IPS DF 6.9 (cell line): ENCODE results near the gene DZIP3.

ENCODE experiments used
- DNase-seq: peaks from one replicate; pipeline ENCODE4 v3.0.0-alpha.2; 2013; ENCODE audit warnings: low read depth, low spot score
- H3K27ac ChIP-seq: one replicate; pipeline ENCODE4 v1.5.1; 2013; ENCODE audit warnings: low read length, control low read depth
- H3K27me3 ChIP-seq: 2 replicates; pipeline ENCODE4 v1.6.1; 2013; ENCODE audit warnings: mild to moderate bottlenecking, low read length; ENCODE audit not compliant: control insufficient read depth, insufficient read depth
- H3K36me3 ChIP-seq: 2 replicates; pipeline ENCODE4 v1.6.1; 2013; ENCODE audit warnings: low read length; ENCODE audit not compliant: control insufficient read depth, insufficient read depth
- H3K4me1 ChIP-seq: 2 replicates; pipeline ENCODE4 v1.6.1; 2013; ENCODE audit warnings: low read length; ENCODE audit not compliant: control insufficient read depth, insufficient read depth
- H3K4me3 ChIP-seq: 2 replicates; pipeline ENCODE4 v1.5.1; 2013; ENCODE audit warnings: mild to moderate bottlenecking, low read length
- H3K9me3 ChIP-seq: 2 replicates; pipeline ENCODE4 v1.6.1; 2013; ENCODE audit warnings: low read length, inconsistent platforms; ENCODE audit not compliant: control insufficient read depth, insufficient read depth
- WGBS: extraction: QIAGEN DNeasy Blood & Tissue Kit; methylation state at CpG from one replicate; pipeline ENCODE4 v1.1.7; 2013; ENCODE audit warnings: mixed read lengths, missing lambda C conversion rate; ENCODE audit not compliant: insufficient read length, insufficient coverage; 5-methylcytosine and 5-hydroxymethylcytosine counted together

DZIP3 gene

DNA sequence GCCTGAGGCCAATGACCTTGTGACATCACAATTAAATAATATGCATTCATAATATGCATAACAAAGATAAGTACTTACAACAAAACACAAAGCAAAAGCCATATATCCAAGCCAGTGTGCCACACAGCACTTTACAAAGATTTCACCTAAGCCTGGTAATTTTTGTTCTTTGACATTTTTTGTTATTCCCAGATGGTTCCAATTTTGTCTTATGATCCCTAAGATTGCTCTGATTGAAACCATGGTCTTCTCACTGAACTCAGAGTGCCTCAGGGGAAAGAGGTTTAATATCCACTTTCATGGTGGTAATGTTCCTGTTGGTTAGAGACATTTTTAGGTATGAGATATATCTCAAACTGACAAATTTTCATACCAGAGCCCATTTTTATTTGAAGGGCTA, 138.6 kb downstream of the DZIP3 start:
- Histone ChIP-seq H3K27me3 (no peaks in the 10 kb centered on the region), H3K9me3 (no peaks in the 10 kb centered on the region), H3K27ac (no peak overlapping the region), H3K4me1 (no peaks in the 10 kb centered on the region), H3K4me3 (no peak overlapping the region), H3K36me3 (no peaks in the 10 kb centered on the region)
- no peak for DNase-seq

GRCh38 chr3:108728934-108729333, 139.4 kb downstream of the DZIP3 start:
- no peak overlapping the region for H3K4me3 ChIP-seq
- no peaks in the 10 kb centered on the region for H3K36me3 ChIP-seq
- H3K27me3 ChIP-seq = no peaks in the 10 kb centered on the region
- H3K9me3 ChIP-seq = no peaks in the 10 kb centered on the region
- no peak overlapping the region for H3K27ac ChIP-seq
- no peak for DNase-seq
- H3K4me1 ChIP-seq = no peaks in the 10 kb centered on the region
- no CpG with 5 or more reads among the region's 1 CpG for WGBS

GRCh38 chr3:108736821-108737220, 147.3 kb downstream of the DZIP3 start:
- no peaks in the 10 kb centered on the region for H3K36me3 ChIP-seq
- no CpG with 5 or more reads among the region's 6 CpGs for WGBS
- no peaks in the 10 kb centered on the region for H3K4me1 ChIP-seq
- H3K9me3 ChIP-seq = no peaks in the 10 kb centered on the region
- H3K4me3 ChIP-seq = no peak overlapping the region
- no peak for DNase-seq
- no peak overlapping the region for H3K27ac ChIP-seq
- H3K27me3 ChIP-seq = no peaks in the 10 kb centered on the region

- Histone ChIP-seq H3K4me1 (no peaks in the 10 kb centered on the region), H3K4me3 (no peak overlapping the region), H3K27me3 (no peaks in the 10 kb centered on the region), H3K9me3 (no peaks in the 10 kb centered on the region), H3K36me3 (no peaks in the 10 kb centered on the region), H3K27ac (no peak overlapping the region)
- DNase-seq = no peak
- WGBS = no CpG with 5 or more reads among the region's 1 CpG
Measured at GRCh38 chr3:108742929-108743328, 153.4 kb downstream of the DZIP3 start.
